SU-DHL-6 (cell line): Measurements from ENCODE around the gene FUNDC2.

Experiments used
- H2AFZ ChIP-seq: fragments of 200-600 bp; sonication (generic); 2 replicates; pipeline ENCODE4 v1.6.1; 2014; ENCODE audit warnings: low read depth, mild to moderate bottlenecking, moderate library complexity, mixed read lengths, antibody characterized with exemption, low read length; ENCODE audit not compliant: severe bottlenecking
- H3F3A ChIP-seq: fragments of 200-600 bp; shearing (Covaris generic); 2 replicates; pipeline ENCODE4 v1.6.0; 2016; ENCODE audit warnings: antibody characterized with exemption, mild to moderate bottlenecking; ENCODE audit not compliant: insufficient read depth
- H3K27ac ChIP-seq: fragments of 200-600 bp; sonication (generic); 2 replicates; pipeline ENCODE4 v1.5.1; 2016; ENCODE audit warnings: low read depth, mild to moderate bottlenecking, low read length, moderate library complexity, mixed read lengths
- H3K27me3 ChIP-seq: fragments of 200-600 bp; sonication (generic), shearing (Covaris generic); 2 replicates; pipeline ENCODE4 v1.6.0; 2014; ENCODE audit warnings: mild to moderate bottlenecking, low read length
- H3K36me3 ChIP-seq: fragments of 200-600 bp; sonication (generic); 2 replicates; pipeline ENCODE4 v1.6.1; 2014; ENCODE audit warnings: mild to moderate bottlenecking, low read length, mixed read lengths
- H3K4me2 ChIP-seq: fragments of 300-600, 200-600 bp; shearing (Covaris generic), sonication (generic); 2 replicates; pipeline ENCODE4 v1.6.0; 2014; ENCODE audit warnings: low read length, low read depth, mild to moderate bottlenecking; ENCODE audit not compliant: poor library complexity, severe bottlenecking
- H3K4me3 ChIP-seq: fragments of 200-600 bp; sonication (generic); 2 replicates; pipeline ENCODE4 v1.5.1; 2014; ENCODE audit warnings: antibody characterized with exemption, low read length, mild to moderate bottlenecking, mixed read lengths; ENCODE audit not compliant: insufficient read depth, poor library complexity, severe bottlenecking
- H3K79me2 ChIP-seq: fragments of 200-600 bp; sonication (generic); 2 replicates; pipeline ENCODE4 v1.6.1; 2014; ENCODE audit warnings: mild to moderate bottlenecking, low read length, moderate library complexity; ENCODE audit not compliant: insufficient read depth
- H3K9ac ChIP-seq: fragments of 200-600 bp; sonication (generic); 2 replicates; pipeline ENCODE4 v1.7.0; 2014; ENCODE audit warnings: mild to moderate bottlenecking, low read length
- H3K9me2 ChIP-seq: fragments of 200-600 bp; sonication (generic); replicated peaks from 2 replicates; pipeline ENCODE4 v1.6.1; 2014; ENCODE audit warnings: low read length; ENCODE audit not compliant: insufficient read depth
- H3K9me3 ChIP-seq: fragments of 200-600 bp; sonication (generic); 2 replicates; pipeline ENCODE4 v1.6.1; 2014; ENCODE audit warnings: low read length, mixed read lengths; ENCODE audit not compliant: insufficient read depth
- H4K20me1 ChIP-seq: fragments of 200-600 bp; sonication (generic); 2 replicates; pipeline ENCODE4 v1.6.1; 2014; ENCODE audit warnings: low read depth, mild to moderate bottlenecking, antibody characterized with exemption, low read length, moderate library complexity, mixed read lengths
- EZH2phosphoT487 ChIP-seq: fragments of 200-600 bp; sonication (generic), shearing (Covaris generic); conservative IDR thresholded peaks from 2 replicates; pipeline ENCODE4 v1.6.1; 2018; ENCODE audit warnings: mild to moderate bottlenecking, antibody characterized with exemption, low read length, moderate library complexity, mixed read lengths
- TF ChIP-seq, protein P1 (sequence below): fragments of 200-600 bp; sonication (generic); IDR thresholded peaks from one replicate; pipeline ENCODE4 v1.5.1; 2017; ENCODE audit warnings: antibody characterized with exemption, mild to moderate bottlenecking, low read length, moderate library complexity; ENCODE audit not compliant: insufficient read depth, poor library complexity, severe bottlenecking

Gene FUNDC2

DNA sequence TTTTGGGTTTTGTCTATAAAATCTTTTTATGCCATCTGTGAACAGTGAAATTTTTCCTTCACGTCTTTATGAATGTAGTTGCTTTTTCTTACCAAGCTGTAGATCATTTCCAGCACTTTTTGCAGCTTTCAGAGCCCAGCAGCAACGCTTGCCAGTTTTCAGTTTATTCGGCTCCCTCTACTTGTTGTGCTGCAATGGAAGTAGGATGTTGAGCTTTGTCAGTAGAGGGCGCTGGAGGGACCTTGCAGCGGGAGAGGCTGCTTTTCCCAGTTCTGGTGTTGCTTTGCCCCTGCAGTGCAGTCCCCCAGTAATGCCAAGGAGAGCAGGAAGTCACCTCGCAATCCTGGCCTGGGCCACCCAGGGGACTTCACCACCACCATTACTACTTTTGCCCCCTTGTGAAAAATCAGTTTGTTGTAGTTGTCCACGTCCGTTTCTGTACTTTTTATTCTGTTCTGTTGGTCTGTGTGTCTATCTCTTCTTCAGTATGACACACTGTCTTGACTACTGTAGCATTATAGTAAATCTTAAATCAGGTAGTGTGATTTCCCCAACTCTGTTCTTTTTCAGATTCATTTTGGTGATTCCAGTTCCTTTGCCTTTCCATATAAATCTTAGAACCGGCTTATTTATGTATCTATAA lies 22.5 kb downstream of the FUNDC2 start:
- Histone ChIP-seq H3K79me2 (no peaks in the 10 kb centered on the region), H3K36me3 (no peaks in the 10 kb centered on the region), H4K20me1 (no peaks in the 10 kb centered on the region), H3F3A (no peaks in the 10 kb centered on the region), H2AFZ (no peak overlapping the region), H3K9me2 (no peaks in the 10 kb centered on the region), H3K4me2 (no peak overlapping the region), H3K9me3 (no peaks in the 10 kb centered on the region), H3K27ac (no peak overlapping the region), H3K27me3 (no peaks in the 10 kb centered on the region), H3K9ac (no peak overlapping the region), H3K4me3 (no peak overlapping the region)
- no peak for TF ChIP-seq EZH2phosphoT487
- TF ChIP-seq, protein P1, sequence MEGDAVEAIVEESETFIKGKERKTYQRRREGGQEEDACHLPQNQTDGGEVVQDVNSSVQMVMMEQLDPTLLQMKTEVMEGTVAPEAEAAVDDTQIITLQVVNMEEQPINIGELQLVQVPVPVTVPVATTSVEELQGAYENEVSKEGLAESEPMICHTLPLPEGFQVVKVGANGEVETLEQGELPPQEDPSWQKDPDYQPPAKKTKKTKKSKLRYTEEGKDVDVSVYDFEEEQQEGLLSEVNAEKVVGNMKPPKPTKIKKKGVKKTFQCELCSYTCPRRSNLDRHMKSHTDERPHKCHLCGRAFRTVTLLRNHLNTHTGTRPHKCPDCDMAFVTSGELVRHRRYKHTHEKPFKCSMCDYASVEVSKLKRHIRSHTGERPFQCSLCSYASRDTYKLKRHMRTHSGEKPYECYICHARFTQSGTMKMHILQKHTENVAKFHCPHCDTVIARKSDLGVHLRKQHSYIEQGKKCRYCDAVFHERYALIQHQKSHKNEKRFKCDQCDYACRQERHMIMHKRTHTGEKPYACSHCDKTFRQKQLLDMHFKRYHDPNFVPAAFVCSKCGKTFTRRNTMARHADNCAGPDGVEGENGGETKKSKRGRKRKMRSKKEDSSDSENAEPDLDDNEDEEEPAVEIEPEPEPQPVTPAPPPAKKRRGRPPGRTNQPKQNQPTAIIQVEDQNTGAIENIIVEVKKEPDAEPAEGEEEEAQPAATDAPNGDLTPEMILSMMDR = peak; percentile 38

DNA sequence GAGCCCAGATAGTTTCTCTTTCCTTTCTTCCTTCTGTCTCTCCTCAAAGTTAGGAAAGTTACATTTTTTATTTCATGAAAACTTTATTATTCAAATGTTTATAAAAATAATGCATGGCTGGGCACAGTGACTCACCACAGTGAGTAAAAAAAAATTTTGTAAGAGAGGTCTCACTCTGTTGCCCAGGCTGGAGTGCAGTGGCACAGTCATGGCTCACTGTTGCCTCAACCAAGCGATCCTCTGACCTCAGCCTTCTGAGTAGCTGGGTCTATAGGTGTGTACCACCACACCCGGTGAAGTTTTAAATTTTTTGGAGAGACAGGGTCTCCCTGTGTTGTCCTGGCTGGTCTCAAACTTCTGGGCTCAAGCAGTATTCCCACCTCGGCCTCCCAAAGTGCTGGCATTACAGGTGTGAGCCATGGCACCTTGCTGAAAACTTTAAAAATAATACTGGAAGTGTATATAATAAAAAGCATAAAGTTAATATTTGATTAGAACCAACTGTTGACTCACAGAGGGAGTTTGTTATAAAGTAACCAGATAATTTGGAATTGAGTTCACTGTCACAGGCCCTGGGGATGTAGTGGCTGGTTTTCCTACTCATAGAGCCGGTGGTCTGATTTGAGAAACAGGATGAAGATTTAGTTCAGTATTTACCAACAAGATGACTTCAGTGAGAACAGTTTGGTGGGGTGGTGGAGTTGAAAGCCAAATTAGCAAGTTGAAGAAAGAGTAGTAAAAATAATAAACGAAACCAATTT lies 26.3 kb downstream of the FUNDC2 start:
- Histone ChIP-seq H3K9me2 (no peaks in the 10 kb centered on the region), H2AFZ (no peak overlapping the region), H3F3A (no peaks in the 10 kb centered on the region), H3K79me2 (no peaks in the 10 kb centered on the region), H3K36me3 (no peaks in the 10 kb centered on the region), H4K20me1 (no peaks in the 10 kb centered on the region), H3K27ac (no peak overlapping the region), H3K27me3 (no peaks in the 10 kb centered on the region), H3K4me3 (no peak overlapping the region), H3K9ac (no peak overlapping the region), H3K4me2 (no peak overlapping the region), H3K9me3 (no peaks in the 10 kb centered on the region)
- TF ChIP-seq, protein P1 = no peak
- no peak for TF ChIP-seq EZH2phosphoT487

DNA sequence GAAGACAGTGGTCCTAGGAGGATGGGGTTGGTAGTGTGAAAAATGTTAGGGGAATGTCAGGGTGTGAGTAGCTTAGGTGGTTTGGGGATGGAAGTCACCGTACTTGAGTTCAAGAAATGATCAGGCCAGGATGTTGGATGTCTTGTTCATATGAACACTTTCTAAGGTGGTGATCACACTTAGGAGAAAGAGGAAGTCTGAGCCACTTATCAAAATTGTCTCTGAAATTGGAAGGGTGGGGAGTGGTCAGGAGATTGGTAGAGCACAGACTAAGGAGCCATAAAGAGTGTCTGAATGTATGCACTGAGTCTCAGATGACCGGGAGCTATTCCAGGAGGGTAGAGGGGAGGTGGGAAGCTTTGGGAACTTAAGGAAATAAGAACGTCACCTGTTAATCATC lies 27.0 kb downstream of the FUNDC2 start:
- TF ChIP-seq, protein P1 = no peak
- no peak for TF ChIP-seq EZH2phosphoT487
- Histone ChIP-seq H3K9ac (no peak overlapping the region), H2AFZ (no peak overlapping the region), H3K9me2 (no peaks in the 10 kb centered on the region), H3K36me3 (no peaks in the 10 kb centered on the region), H3K27ac (no peak overlapping the region), H3K9me3 (no peaks in the 10 kb centered on the region), H3K79me2 (no peaks in the 10 kb centered on the region), H4K20me1 (no peaks in the 10 kb centered on the region), H3K4me3 (no peak overlapping the region), H3K4me2 (no peak overlapping the region), H3F3A (no peaks in the 10 kb centered on the region), H3K27me3 (no peaks in the 10 kb centered on the region)
